GM12865 (cell line): ENCODE results near the gene RPN1.

Experiments used
- DNase-seq: peaks from one replicate; pipeline ENCODE4 v3.0.0; 2010; ENCODE audit warnings: low read depth
- H3K4me3 ChIP-seq: 2 replicates; pipeline ENCODE4 v1.5.1; 2011; ENCODE audit warnings: mild to moderate bottlenecking, low read depth, low read length, control low read depth
- CTCF ChIP-seq: IDR thresholded peaks from 2 replicates; pipeline ENCODE4 v1.5.1; 2011; ENCODE audit warnings: low read length, control low read depth, low read depth, inconsistent platforms; ENCODE audit not compliant: insufficient read depth; ENCODE audit errors: missing control alignments

The RPN1 gene

DNA sequence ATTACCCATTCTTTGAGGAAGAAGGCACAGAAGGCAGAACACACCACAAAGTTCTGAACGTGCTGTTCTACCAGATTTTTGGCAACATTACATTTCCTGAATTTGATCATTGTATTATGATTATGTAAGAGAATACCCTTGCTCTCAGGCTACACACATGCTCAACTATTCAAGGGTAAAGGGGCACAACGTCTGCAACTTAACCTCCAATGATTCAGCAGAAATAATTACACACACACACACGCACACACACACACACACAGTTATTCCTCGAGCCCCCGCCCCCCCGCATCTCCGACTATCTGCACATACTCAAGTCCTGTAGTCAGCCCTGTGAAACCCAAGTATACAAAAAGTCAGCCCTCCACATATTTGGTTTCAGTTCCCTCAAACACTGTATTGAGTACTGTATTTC lies 26.8 kb downstream of the RPN1 start:
- H3K4me3 ChIP-seq = no peak overlapping the region
- no peak for TF ChIP-seq CTCF
- DNase-seq = no peak

- no peak overlapping the region for H3K4me3 ChIP-seq
- no peak for TF ChIP-seq CTCF
- DNase-seq = no peak
These were observed 28.7 kb downstream of the RPN1 start for GRCh38 chr3:128621931-128622330.

DNA sequence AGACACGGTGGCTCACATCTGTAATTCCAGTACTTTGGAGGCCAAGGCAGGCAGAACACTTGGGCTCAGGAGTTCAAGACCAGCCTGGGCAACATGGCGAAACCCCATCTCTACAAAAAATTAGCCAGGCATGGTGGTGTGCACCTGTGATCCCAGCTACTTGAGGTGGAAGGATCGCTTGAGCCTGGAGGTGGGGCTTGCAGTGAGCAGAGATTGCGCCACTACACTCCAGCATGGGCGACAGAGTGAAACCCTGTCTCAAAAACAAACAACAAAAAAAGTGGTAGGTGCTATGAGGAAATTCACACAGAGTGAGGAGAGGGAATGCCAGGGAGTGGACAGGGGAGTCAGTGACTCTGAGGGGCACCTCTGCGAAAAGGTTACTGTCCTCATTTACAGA lies 29.4 kb downstream of the RPN1 start:
- no peak for TF ChIP-seq CTCF

DNA sequence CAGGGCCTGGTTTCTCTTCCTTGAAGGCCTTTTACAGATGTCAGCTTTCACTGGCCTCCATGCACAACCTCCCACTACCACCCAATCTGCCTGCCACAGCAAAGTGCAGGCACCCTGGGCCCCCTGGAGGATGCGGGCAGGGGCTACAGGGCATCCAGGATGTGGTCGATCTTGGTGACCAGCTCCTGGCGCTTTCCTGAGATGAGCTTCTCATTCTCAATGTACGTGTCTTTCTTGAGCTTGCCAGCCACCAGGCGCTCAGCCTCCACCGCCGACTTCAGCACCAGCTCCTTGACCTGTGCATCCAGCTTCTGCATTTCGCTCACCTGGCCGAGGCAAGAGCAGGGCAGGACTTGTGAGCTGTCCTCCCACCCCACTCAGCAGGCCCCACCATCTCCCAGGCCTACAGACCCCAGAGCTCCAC lies 30.3 kb downstream of the RPN1 start:
- no peak overlapping the region for H3K4me3 ChIP-seq
- no peak for DNase-seq
- TF ChIP-seq CTCF = no peak

More for the DNA sequence above, 29.4 kb downstream of the RPN1 start:
- no peak overlapping the region for H3K4me3 ChIP-seq
- no peak for DNase-seq

GRCh38 chr3:128619146-128619890 lies 31.3 kb downstream of the RPN1 start:
- no peak for TF ChIP-seq CTCF
- no peak overlapping the region for H3K4me3 ChIP-seq
- DNase-seq = no peak

DNA sequence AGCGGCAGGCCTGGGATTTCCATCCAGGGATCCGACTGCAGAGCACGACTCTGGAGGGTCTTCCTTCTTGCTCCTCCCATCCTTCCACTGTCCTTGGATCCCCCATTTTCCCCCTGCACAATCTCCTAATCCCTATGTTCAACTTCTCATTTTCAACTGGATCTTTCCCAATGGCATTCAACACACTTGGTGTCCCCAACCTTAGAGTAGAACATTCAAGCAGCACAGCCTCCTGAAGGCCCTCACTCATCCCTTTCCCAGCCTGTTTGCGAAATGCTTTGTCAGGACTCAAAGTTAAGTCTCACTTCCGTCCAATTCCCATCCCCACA lies 32.3 kb downstream of the RPN1 start:
- DNase-seq = no peak
- TF ChIP-seq CTCF = no peak
- H3K4me3 ChIP-seq = peak overlapping the region; percentile 84
